K562 (cell line): ENCODE data around the gene ARHGEF25. TPM values are rescaled to one million over a fixed set of nuclear protein-coding genes. Genes with fewer than 3 reads are reported as not detected.

Experiments
- E2F3 ChIP-seq: fragments of 250-450 bp; sonication (Bioruptor Pico); IDR thresholded peaks from 2 replicates; pipeline ENCODE4 v1.4.0; 2020; ENCODE audit warnings: mild to moderate bottlenecking
- NCOA6 ChIP-seq: fragments of 450-650 bp; IDR thresholded peaks from 2 replicates; pipeline ENCODE4 v1.6.1; 2017; ENCODE audit warnings: mild to moderate bottlenecking
- RCOR1 ChIP-seq, 2 experiments: IDR thresholded peaks; 2 replicates each; pipeline ENCODE4 v1.6.1; 2012; ENCODE audit warnings: low read depth in 2 of 2, low read length in 2 of 2, borderline replicate concordance in 1 of 2, improper control_type of control experiment in 1 of 2
- SMAD4 ChIP-seq: fragments of 250-450 bp; sonication (Bioruptor Pico); conservative IDR thresholded peaks from 2 replicates; pipeline ENCODE4 v1.8.0; 2021; ENCODE audit warnings: inconsistent platforms, mild to moderate bottlenecking, moderate library complexity
- SMC3 ChIP-seq: conservative IDR thresholded peaks from 2 replicates; pipeline ENCODE4 v1.6.1; 2011; ENCODE audit warnings: low read depth, low read length, improper control_type of control experiment; ENCODE audit not compliant: insufficient read depth
- TCF3 ChIP-seq: sonication (generic); formaldehyde crosslinking; IDR thresholded peaks from 2 replicates; pipeline ENCODE4 v1.4.0; 2020; ENCODE audit warnings: mild to moderate bottlenecking, missing genetic modification reagents
- TCF7 ChIP-seq: sonication (generic); IDR thresholded peaks from 2 replicates; pipeline ENCODE4 v1.6.1; 2016; ENCODE audit warnings: antibody characterized with exemption, borderline replicate concordance
- XRCC4 ChIP-seq: IDR thresholded peaks from one replicate; pipeline ENCODE4 v1.6.1; 2011; ENCODE audit not compliant: insufficient read depth, insufficient read length; ENCODE audit errors: extremely low read depth
- polyA plus RNA-seq, 8 experiments: library from polyadenylated mRNA; depleted of rRNA in 4 of 8; stranded (reverse) in 5 of 8; unstranded in 3 of 8; fragments of >200 nt; fragmentation: Nextera tagmentation in 2 of 8; fragmentation: Illumina TruSeq in 1 of 8; extraction: Ambion mirVana in 2 of 8; extraction: Trizol in 1 of 8; gene quantifications; 2 replicates each; pipeline versions ENCODE4 v1.2.1 to v1.2.3, GENCODE V29; 2011 to 2014; ENCODE audit warnings: inconsistent platforms in 1 of 8, missing spikeins in 1 of 8
- total RNA-seq, 7 experiments: library from RNA; depleted of rRNA in 6 of 7; stranded (reverse); fragments of >200 nt in 6 of 7; fragmentation: Illumina TruSeq in 2 of 7; extraction: Trizol in 2 of 7; gene quantifications; 2 replicates each; pipeline versions ENCODE4 v1.2.1 to v1.2.3, GENCODE V29; 2011 to 2021; ENCODE audit warnings: low replicate concordance in 1 of 7
- TF ChIP-seq, protein P1 (sequence below): sonication (generic); formaldehyde crosslinking; IDR thresholded peaks from 2 replicates; pipeline ENCODE4 v1.8.0; 2022; ENCODE audit warnings: mild to moderate bottlenecking, missing genetic modification reagents
- TF ChIP-seq, protein P2 (sequence below): fragments of 150-350 bp; conservative IDR thresholded peaks from 2 replicates; pipeline ENCODE4 v1.6.1; 2014; ENCODE audit warnings: low read length
- TF ChIP-seq, protein P3 (sequence below): fragments of 450-650 bp; IDR thresholded peaks from 2 replicates; pipeline ENCODE4 v1.6.1; 2018; ENCODE audit not compliant: partially characterized antibody
- TF ChIP-seq, protein P4 (sequence below): fragments of 450-650 bp; IDR thresholded peaks from 2 replicates; pipeline ENCODE4 v1.6.1; 2016; ENCODE audit warnings: mild to moderate bottlenecking
- TF ChIP-seq, protein P5 (sequence below): fragments of 250-450 bp; sonication (Bioruptor Pico); IDR thresholded peaks from 2 replicates; pipeline ENCODE4 v1.8.0; 2022; ENCODE audit warnings: moderate library complexity, mild to moderate bottlenecking, inconsistent platforms
- TF ChIP-seq, protein P6 (sequence below): sonication (generic); formaldehyde crosslinking; IDR thresholded peaks from 2 replicates; pipeline ENCODE4 v1.8.0; 2022; ENCODE audit warnings: mild to moderate bottlenecking, missing genetic modification reagents

ARHGEF25 gene
- total and polyA plus RNA-seq, 9 of the 15 experiments (the other 6 are each of a cell fraction or from before 2014, with no cell fraction given): 0.13 to 17.3 (median 11.6) TPM

DNA sequence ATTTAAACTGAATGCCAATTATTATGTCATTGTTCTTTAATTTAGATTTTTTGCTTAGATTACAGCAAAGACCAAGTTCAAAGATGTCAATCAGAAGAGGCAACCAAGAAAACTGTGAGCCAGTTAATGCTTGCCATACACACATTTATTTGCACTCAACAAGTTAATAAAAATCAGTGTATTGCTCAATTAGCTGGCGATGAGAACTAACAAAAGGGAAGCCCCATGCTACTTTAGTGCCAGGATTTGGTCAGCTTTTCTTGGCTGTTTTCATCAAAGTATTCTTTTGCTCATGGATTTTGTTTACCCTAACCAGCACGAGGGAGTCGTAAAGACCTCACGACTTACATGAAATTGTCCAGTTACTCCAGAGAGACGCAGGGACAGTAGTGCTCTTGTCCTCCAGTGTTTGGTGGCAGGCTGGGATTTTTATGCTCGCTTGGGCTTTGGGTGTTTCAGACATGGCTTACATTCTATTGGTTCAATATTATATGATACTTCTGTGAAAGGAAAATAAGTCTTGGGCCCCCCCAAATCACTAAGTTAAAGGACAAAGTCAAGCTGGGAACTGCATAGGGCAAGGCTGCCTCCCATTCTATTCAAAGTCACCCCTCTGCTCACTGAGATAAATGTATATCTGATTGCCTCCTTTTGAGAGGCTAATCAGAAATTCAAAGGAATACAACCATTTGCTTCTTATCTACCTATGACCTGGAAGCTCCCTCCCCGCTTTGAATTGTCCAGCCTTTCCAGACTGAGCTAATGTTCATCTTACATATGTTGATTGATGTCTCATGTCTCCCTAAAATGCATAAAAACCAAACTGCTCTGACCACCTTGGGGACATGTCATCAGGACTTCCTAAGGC, 29.2 kb downstream of the ARHGEF25 start (continued):
- TF ChIP-seq, protein P1, sequence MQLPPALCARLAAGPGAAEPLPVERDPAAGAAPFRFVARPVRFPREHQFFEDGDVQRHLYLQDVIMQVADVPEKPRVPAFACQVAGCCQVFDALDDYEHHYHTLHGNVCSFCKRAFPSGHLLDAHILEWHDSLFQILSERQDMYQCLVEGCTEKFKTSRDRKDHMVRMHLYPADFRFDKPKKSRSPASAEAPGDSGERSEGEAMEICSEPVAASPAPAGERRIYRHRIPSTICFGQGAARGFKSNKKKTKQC (CRISPR knock-in tag): no peak
- TF ChIP-seq, protein P2, sequence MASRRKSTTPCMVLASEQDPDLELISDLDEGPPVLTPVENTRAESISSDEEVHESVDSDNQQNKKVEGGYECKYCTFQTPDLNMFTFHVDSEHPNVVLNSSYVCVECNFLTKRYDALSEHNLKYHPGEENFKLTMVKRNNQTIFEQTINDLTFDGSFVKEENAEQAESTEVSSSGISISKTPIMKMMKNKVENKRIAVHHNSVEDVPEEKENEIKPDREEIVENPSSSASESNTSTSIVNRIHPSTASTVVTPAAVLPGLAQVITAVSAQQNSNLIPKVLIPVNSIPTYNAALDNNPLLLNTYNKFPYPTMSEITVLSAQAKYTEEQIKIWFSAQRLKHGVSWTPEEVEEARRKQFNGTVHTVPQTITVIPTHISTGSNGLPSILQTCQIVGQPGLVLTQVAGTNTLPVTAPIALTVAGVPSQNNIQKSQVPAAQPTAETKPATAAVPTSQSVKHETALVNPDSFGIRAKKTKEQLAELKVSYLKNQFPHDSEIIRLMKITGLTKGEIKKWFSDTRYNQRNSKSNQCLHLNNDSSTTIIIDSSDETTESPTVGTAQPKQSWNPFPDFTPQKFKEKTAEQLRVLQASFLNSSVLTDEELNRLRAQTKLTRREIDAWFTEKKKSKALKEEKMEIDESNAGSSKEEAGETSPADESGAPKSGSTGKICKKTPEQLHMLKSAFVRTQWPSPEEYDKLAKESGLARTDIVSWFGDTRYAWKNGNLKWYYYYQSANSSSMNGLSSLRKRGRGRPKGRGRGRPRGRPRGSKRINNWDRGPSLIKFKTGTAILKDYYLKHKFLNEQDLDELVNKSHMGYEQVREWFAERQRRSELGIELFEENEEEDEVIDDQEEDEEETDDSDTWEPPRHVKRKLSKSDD: no peak
- TF ChIP-seq SMC3: no peak
- TF ChIP-seq, protein P3, sequence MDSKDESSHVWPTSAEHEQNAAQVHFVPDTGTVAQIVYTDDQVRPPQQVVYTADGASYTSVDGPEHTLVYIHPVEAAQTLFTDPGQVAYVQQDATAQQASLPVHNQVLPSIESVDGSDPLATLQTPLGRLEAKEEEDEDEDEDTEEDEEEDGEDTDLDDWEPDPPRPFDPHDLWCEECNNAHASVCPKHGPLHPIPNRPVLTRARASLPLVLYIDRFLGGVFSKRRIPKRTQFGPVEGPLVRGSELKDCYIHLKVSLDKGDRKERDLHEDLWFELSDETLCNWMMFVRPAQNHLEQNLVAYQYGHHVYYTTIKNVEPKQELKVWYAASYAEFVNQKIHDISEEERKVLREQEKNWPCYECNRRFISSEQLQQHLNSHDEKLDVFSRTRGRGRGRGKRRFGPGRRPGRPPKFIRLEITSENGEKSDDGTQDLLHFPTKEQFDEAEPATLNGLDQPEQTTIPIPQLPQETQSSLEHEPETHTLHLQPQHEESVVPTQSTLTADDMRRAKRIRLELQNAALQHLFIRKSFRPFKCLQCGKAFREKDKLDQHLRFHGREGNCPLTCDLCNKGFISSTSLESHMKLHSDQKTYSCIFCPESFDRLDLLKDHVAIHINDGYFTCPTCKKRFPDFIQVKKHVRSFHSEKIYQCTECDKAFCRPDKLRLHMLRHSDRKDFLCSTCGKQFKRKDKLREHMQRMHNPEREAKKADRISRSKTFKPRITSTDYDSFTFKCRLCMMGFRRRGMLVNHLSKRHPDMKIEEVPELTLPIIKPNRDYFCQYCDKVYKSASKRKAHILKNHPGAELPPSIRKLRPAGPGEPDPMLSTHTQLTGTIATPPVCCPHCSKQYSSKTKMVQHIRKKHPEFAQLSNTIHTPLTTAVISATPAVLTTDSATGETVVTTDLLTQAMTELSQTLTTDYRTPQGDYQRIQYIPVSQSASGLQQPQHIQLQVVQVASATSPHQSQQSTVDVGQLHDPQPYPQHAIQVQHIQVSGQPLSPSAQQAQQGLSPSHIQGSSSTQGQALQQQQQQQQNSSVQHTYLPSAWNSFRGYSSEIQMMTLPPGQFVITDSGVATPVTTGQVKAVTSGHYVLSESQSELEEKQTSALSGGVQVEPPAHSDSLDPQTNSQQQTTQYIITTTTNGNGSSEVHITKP: no peak
- TF ChIP-seq, protein P4, sequence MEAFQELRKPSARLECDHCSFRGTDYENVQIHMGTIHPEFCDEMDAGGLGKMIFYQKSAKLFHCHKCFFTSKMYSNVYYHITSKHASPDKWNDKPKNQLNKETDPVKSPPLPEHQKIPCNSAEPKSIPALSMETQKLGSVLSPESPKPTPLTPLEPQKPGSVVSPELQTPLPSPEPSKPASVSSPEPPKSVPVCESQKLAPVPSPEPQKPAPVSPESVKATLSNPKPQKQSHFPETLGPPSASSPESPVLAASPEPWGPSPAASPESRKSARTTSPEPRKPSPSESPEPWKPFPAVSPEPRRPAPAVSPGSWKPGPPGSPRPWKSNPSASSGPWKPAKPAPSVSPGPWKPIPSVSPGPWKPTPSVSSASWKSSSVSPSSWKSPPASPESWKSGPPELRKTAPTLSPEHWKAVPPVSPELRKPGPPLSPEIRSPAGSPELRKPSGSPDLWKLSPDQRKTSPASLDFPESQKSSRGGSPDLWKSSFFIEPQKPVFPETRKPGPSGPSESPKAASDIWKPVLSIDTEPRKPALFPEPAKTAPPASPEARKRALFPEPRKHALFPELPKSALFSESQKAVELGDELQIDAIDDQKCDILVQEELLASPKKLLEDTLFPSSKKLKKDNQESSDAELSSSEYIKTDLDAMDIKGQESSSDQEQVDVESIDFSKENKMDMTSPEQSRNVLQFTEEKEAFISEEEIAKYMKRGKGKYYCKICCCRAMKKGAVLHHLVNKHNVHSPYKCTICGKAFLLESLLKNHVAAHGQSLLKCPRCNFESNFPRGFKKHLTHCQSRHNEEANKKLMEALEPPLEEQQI: no peak
- TF ChIP-seq XRCC4: no peak
- TF ChIP-seq RCOR1 (IDR thresholded peaks at IDR 0.05; ENCODE audit: borderline replicate concordance in 1 of 2, low read depth in 2 of 2, low read length in 2 of 2): 0 out of 4 replicates have a peak, but pooled peaks of 1 of the 2 experiments have one; percentile 12
- TF ChIP-seq TCF7: no peak
- TF ChIP-seq, protein P5, sequence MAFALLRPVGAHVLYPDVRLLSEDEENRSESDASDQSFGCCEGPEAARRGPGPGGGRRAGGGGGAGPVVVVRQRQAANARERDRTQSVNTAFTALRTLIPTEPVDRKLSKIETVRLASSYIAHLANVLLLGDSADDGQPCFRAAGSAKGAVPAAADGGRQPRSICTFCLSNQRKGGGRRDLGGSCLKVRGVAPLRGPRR: no peak
- no peak for TF ChIP-seq SMAD4 (CRISPR knock-in tag)
- no peak for TF ChIP-seq NCOA6
- TF ChIP-seq, protein P6, sequence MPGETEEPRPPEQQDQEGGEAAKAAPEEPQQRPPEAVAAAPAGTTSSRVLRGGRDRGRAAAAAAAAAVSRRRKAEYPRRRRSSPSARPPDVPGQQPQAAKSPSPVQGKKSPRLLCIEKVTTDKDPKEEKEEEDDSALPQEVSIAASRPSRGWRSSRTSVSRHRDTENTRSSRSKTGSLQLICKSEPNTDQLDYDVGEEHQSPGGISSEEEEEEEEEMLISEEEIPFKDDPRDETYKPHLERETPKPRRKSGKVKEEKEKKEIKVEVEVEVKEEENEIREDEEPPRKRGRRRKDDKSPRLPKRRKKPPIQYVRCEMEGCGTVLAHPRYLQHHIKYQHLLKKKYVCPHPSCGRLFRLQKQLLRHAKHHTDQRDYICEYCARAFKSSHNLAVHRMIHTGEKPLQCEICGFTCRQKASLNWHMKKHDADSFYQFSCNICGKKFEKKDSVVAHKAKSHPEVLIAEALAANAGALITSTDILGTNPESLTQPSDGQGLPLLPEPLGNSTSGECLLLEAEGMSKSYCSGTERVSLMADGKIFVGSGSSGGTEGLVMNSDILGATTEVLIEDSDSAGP (CRISPR knock-in tag): no peak
- TF ChIP-seq TCF3: peak; percentile 37; the same call in 1 of the 2 replicates
- no peak for TF ChIP-seq E2F3 (CRISPR knock-in tag)
